GM23338 (cell line): ENCODE measurements around the gene CARMIL1. TPM values are rescaled to one million over a fixed set of nuclear protein-coding genes. Genes with fewer than 3 reads are reported as not detected.

Source experiments
- ATAC-seq: fragments of 200-7000 bp; cut with Tn5 transposase; 3 replicates; pipeline ENCODE4 v1.9.1; 2020
- DNase-seq: peaks from one replicate; pipeline ENCODE4 v3.0.0-alpha.2; 2015; ENCODE audit warnings: low spot score
- H2AFZ ChIP-seq: fragments of 200-600 bp; sonication (generic); 2 replicates; pipeline ENCODE4 v1.8.0; 2016; ENCODE audit warnings: antibody characterized with exemption, mild to moderate bottlenecking, moderate library complexity
- H3F3A ChIP-seq: fragments of 200-600 bp; sonication (generic); replicated peaks from 2 replicates; pipeline ENCODE4 v1.8.0; 2017; ENCODE audit warnings: antibody characterized with exemption, mixed run types, low read depth
- H3K27ac ChIP-seq: fragments of 200-600 bp; sonication (generic); 2 replicates; pipeline ENCODE4 v1.6.1; 2016; ENCODE audit warnings: low read depth
- H3K27me3 ChIP-seq: fragments of 200-600 bp; sonication (generic); 2 replicates; pipeline ENCODE4 v1.8.0; 2016; ENCODE audit warnings: mild to moderate bottlenecking, mixed run types, moderate library complexity; ENCODE audit not compliant: insufficient read depth
- H3K36me3 ChIP-seq: fragments of 200-600 bp; sonication (generic); 2 replicates; pipeline ENCODE4 v1.8.0; 2016; ENCODE audit warnings: mild to moderate bottlenecking; ENCODE audit not compliant: insufficient read depth
- H3K4me1 ChIP-seq: fragments of 200-600 bp; sonication (generic); 2 replicates; pipeline ENCODE4 v1.8.0; 2016; ENCODE audit warnings: mild to moderate bottlenecking, moderate library complexity; ENCODE audit not compliant: insufficient read depth
- H3K4me2 ChIP-seq: fragments of 200-600 bp; sonication (generic); 2 replicates; pipeline ENCODE4 v1.7.1; 2017; ENCODE audit warnings: mixed run types
- H3K4me3 ChIP-seq: fragments of 200-600 bp; sonication (generic); 2 replicates; pipeline ENCODE4 v1.6.1; 2016; ENCODE audit warnings: mixed run types
- H3K79me2 ChIP-seq: fragments of 200-600 bp; sonication (generic); replicated peaks from 2 replicates; pipeline ENCODE4 v1.8.0; 2017; ENCODE audit warnings: mild to moderate bottlenecking; ENCODE audit not compliant: insufficient read depth
- H3K9me2 ChIP-seq: fragments of 200-600 bp; sonication (generic); 2 replicates; pipeline ENCODE4 v1.8.0; 2017; ENCODE audit not compliant: insufficient read depth
- H4K20me1 ChIP-seq: fragments of 200-600 bp; sonication (generic); replicated peaks from 2 replicates; pipeline ENCODE4 v1.8.0; 2017; ENCODE audit warnings: mild to moderate bottlenecking; ENCODE audit not compliant: insufficient read depth
- H3K27ac Mint-ChIP-seq: 2 replicates; pipeline ENCODE4 v1.8.0; 2020; ENCODE audit warnings: inconsistent platforms, mild to moderate bottlenecking, moderate library complexity, mixed read lengths
- H3K27me3 Mint-ChIP-seq: 3 replicates; pipeline ENCODE4 v1.8.0; 2022; ENCODE audit warnings: low read depth, mild to moderate bottlenecking, moderate library complexity, mixed read lengths, inconsistent platforms; ENCODE audit not compliant: insufficient read depth, poor library complexity
- H3K36me3 Mint-ChIP-seq: 3 replicates; pipeline ENCODE4 v1.8.0; 2021; ENCODE audit warnings: low read depth, mild to moderate bottlenecking, inconsistent platforms, moderate library complexity, mixed read lengths
- H3K4me1 Mint-ChIP-seq: 3 replicates; pipeline ENCODE4 v1.8.0; 2020; ENCODE audit warnings: mild to moderate bottlenecking, inconsistent platforms, mixed read lengths
- H3K4me3 Mint-ChIP-seq: 3 replicates; pipeline ENCODE4 v1.8.0; 2021; ENCODE audit warnings: moderate library complexity, mild to moderate bottlenecking, inconsistent platforms, mixed read lengths
- H3K9me3 Mint-ChIP-seq: 3 replicates; pipeline ENCODE4 v1.8.0; 2020; ENCODE audit warnings: moderate library complexity, mild to moderate bottlenecking, inconsistent platforms, mixed read lengths
- CREB1 ChIP-seq: fragments of 250-450 bp; sonication (Bioruptor Pico); IDR thresholded peaks from 2 replicates; pipeline ENCODE4 v1.5.0; 2020; ENCODE audit warnings: low read depth, mild to moderate bottlenecking, moderate library complexity
- CTCF ChIP-seq, 2 experiments: fragments of 200-600 bp in 1 of 2; sonication (generic) in 1 of 2; conservative IDR thresholded peaks; 2 replicates each; pipeline versions ENCODE4 v1.5.1 to v1.6.1; 2016 to 2017; ENCODE audit warnings: antibody characterized with exemption in 2 of 2, low read depth in 2 of 2, mild to moderate bottlenecking in 2 of 2, moderate library complexity in 1 of 2
- ETS1 ChIP-seq: IDR thresholded peaks from 2 replicates; pipeline ENCODE4 v1.6.1; 2016; ENCODE audit warnings: antibody characterized with exemption
- EZH2 ChIP-seq: fragments of 200-600 bp; sonication (generic); IDR thresholded peaks from one replicate; pipeline ENCODE4 v1.8.0; 2017; ENCODE audit warnings: antibody characterized with exemption, mild to moderate bottlenecking, low read depth; ENCODE audit not compliant: unreplicated experiment
- EZH2phosphoT487 ChIP-seq: fragments of 200-600 bp; sonication (generic); IDR thresholded peaks from one replicate; pipeline ENCODE4 v1.8.1; 2018; ENCODE audit warnings: antibody characterized with exemption; ENCODE audit not compliant: unreplicated experiment
- JUNB ChIP-seq: IDR thresholded peaks from one replicate; pipeline ENCODE4 v1.6.1; 2016; ENCODE audit warnings: antibody characterized with exemption; ENCODE audit not compliant: unreplicated experiment
- NANOG ChIP-seq: IDR thresholded peaks from 2 replicates; pipeline ENCODE4 v1.6.1; 2016; ENCODE audit warnings: antibody characterized with exemption, borderline replicate concordance
- POLR2AphosphoS5 ChIP-seq: IDR thresholded peaks from 2 replicates; pipeline ENCODE4 v1.6.1; 2016; ENCODE audit warnings: antibody characterized with exemption, low read depth
- STAT1 ChIP-seq: IDR thresholded peaks from one replicate; pipeline ENCODE4 v1.6.1; 2016; ENCODE audit warnings: antibody characterized with exemption; ENCODE audit not compliant: unreplicated experiment
- ZNF462 ChIP-seq: fragments of 250-450 bp; sonication (Bioruptor Pico); IDR thresholded peaks from 2 replicates; pipeline ENCODE4 v1.5.0; 2020; ENCODE audit warnings: mild to moderate bottlenecking, moderate library complexity
- polyA plus RNA-seq: library from polyadenylated mRNA; unstranded; fragments of >200 nt; fragmentation: Nextera tagmentation; extraction: Ambion mirVana; gene quantifications from 2 replicates; pipeline ENCODE4 v1.2.1, GENCODE V29; 2016
- total RNA-seq: library from RNA; depleted of rRNA; stranded (reverse); fragments of >200 nt; shearing (Covaris generic); gene quantifications from 2 replicates; pipeline ENCODE4 v1.2.3, GENCODE V29; 2014

The CARMIL1 gene
- total and polyA plus RNA-seq, 2 experiments from 2014 or later = 43.2 to 66.9 TPM

- Histone ChIP-seq H3F3A (no peaks in the 10 kb centered on the region), H4K20me1 (no peaks in the 10 kb centered on the region), H3K27ac (no peak overlapping the region), H3K36me3 (no peaks in the 10 kb centered on the region), H3K4me2 (no peak overlapping the region), H3K4me1 (no peaks in the 10 kb centered on the region), H3K4me3 (no peak overlapping the region), H3K27me3 (no peaks in the 10 kb centered on the region), H3K9me2 (no peaks in the 10 kb centered on the region), H3K79me2 (no peaks in the 10 kb centered on the region), H2AFZ (no peak overlapping the region)
- DNase-seq (no peak), ATAC-seq (no peak)
- Mint-ChIP-seq H3K27me3 (no peaks in the 10 kb centered on the region), H3K9me3 (no peaks in the 10 kb centered on the region), H3K4me1 (peaks cover 3% of the 10 kb centered on the region; the same call in 2 of the 3 replicates), H3K4me3 (no peak overlapping the region), H3K36me3 (no peaks in the 10 kb centered on the region), H3K27ac (no peak overlapping the region)
- no peak for TF ChIP-seq EZH2
- no peak for TF ChIP-seq CTCF (conservative IDR thresholded peaks at IDR 0.05; ENCODE audit: low read depth in 2 of 2)
- no peak for TF ChIP-seq POLR2AphosphoS5
- no peak for TF ChIP-seq ETS1
- no peak for TF ChIP-seq NANOG
- no peak for TF ChIP-seq CREB1 (CRISPR knock-in tag)
- TF ChIP-seq ZNF462 (CRISPR knock-in tag) = no peak
- no peak for TF ChIP-seq STAT1
- no peak for TF ChIP-seq JUNB
- no peak for TF ChIP-seq EZH2phosphoT487
These were observed 363.6 kb downstream of the CARMIL1 start for GRCh38 chr6:25642667-25643328.
